HepG2 (cell line): ENCODE results near the gene SOX12. TPM values are rescaled to one million over a fixed set of nuclear protein-coding genes. Genes with fewer than 3 reads are reported as not detected.

Experiments used
- AFF4 ChIP-seq: sonication (generic); formaldehyde crosslinking; IDR thresholded peaks from 2 replicates; pipeline ENCODE4 v1.4.0; 2020; ENCODE audit warnings: missing genetic modification reagents
- CBX2 ChIP-seq, 2 experiments: fragments of 200-600 bp in 1 of 2; sonication (generic); formaldehyde crosslinking in 1 of 2; IDR thresholded peaks; 2 replicates each; pipeline versions ENCODE4 v1.7.0 to v1.8.1; 2018 to 2022; ENCODE audit warnings: low read depth in 2 of 2, low read length in 1 of 2, mild to moderate bottlenecking in 1 of 2, missing genetic modification reagents in 1 of 2
- HMG20B ChIP-seq: conservative IDR thresholded peaks from 2 replicates; pipeline ENCODE4 v1.6.1; 2016; ENCODE audit warnings: missing genetic modification reagents, missing compliant biosample characterization
- KDM1A ChIP-seq: IDR thresholded peaks from 2 replicates; pipeline ENCODE4 v1.6.1; 2016; ENCODE audit warnings: missing compliant biosample characterization
- NFRKB ChIP-seq: fragments of 450-650 bp; IDR thresholded peaks from 2 replicates; pipeline ENCODE4 v1.6.1; 2017
- RFX5 ChIP-seq: IDR thresholded peaks from 2 replicates; pipeline ENCODE4 v1.6.1; 2011; ENCODE audit warnings: low read depth, low read length, improper control_type of control experiment
- RORA ChIP-seq: sonication (generic); formaldehyde crosslinking; IDR thresholded peaks from 2 replicates; pipeline ENCODE4 v1.5.0; 2020; ENCODE audit warnings: mild to moderate bottlenecking, missing genetic modification reagents, moderate library complexity
- SP140L ChIP-seq: sonication (generic); formaldehyde crosslinking; IDR thresholded peaks from 2 replicates; pipeline ENCODE4 v1.4.0; 2020; ENCODE audit warnings: missing genetic modification reagents, borderline replicate concordance
- TARDBP ChIP-seq: sonication (generic); formaldehyde crosslinking; IDR thresholded peaks from 2 replicates; pipeline ENCODE4 v1.8.0; 2022; ENCODE audit warnings: mild to moderate bottlenecking, missing genetic modification reagents
- WIZ ChIP-seq: sonication (generic); formaldehyde crosslinking; IDR thresholded peaks from 2 replicates; pipeline ENCODE4 v1.5.1; 2020; ENCODE audit warnings: mild to moderate bottlenecking, missing genetic modification reagents
- ZBTB46 ChIP-seq: sonication (generic); formaldehyde crosslinking; IDR thresholded peaks from 2 replicates; pipeline ENCODE4 v1.4.0; 2020; ENCODE audit warnings: mild to moderate bottlenecking, missing genetic modification reagents, borderline replicate concordance
- ZNF597 ChIP-seq: sonication (generic); formaldehyde crosslinking; IDR thresholded peaks from 2 replicates; pipeline ENCODE4 v1.5.0; 2020; ENCODE audit warnings: missing genetic modification reagents
- ZNF768 ChIP-seq: sonication (generic); formaldehyde crosslinking; IDR thresholded peaks from 2 replicates; pipeline ENCODE4 v1.4.0; 2020; ENCODE audit warnings: missing genetic modification reagents
- polyA plus RNA-seq, 8 experiments: library from polyadenylated mRNA; depleted of rRNA in 3 of 8; stranded (reverse) in 7 of 8; unstranded in 1 of 8; fragments of >200 nt; fragmentation: Illumina TruSeq in 4 of 8; extraction: Trizol in 4 of 8; gene quantifications; 2 replicates each; pipeline versions ENCODE4 v1.2.1 to v1.2.3, GENCODE V29; 2011 to 2016; ENCODE audit warnings: low read depth in 4 of 8, missing spikeins in 1 of 8, mixed read lengths in 1 of 8; ENCODE audit not compliant: insufficient read depth in 1 of 8
- total RNA-seq, 5 experiments: library from RNA; depleted of rRNA; stranded (reverse); fragments of >200 nt; fragmentation: Illumina TruSeq; extraction: Trizol; gene quantifications; 2 replicates each; pipeline ENCODE4 v1.2.3, GENCODE V29; 2016; ENCODE audit warnings: low read depth in 1 of 5

Gene SOX12
- total and polyA plus RNA-seq, 2 of the 13 experiments (the other 11 are each of a cell fraction or from before 2014, with no cell fraction given) = 10.0 to 18.7 TPM

GRCh38 chr20:346640-347316, 21.4 kb downstream of the SOX12 start, which contains the start of gene NRSN2 (continued):
- no peak for TF ChIP-seq SP140L (CRISPR knock-in tag)
- TF ChIP-seq AFF4 (CRISPR knock-in tag) = no peak
- no peak for TF ChIP-seq ZBTB46
- no peak for TF ChIP-seq NFRKB
- TF ChIP-seq WIZ = peak; percentile 3; the same call in 1 of the 2 replicates
- TF ChIP-seq CBX2 (IDR thresholded peaks at IDR 0.05; ENCODE audit: low read depth, low read length) = no peak
- peak; percentile 88; the same call in 1 of the 2 replicates for TF ChIP-seq CBX2 (CRISPR knock-in tag; IDR thresholded peaks at IDR 0.05; ENCODE audit: low read depth)
- no peak for TF ChIP-seq RORA (CRISPR knock-in tag)
- TF ChIP-seq ZNF597 (CRISPR knock-in tag) = no peak
- no peak for TF ChIP-seq RFX5
- peak; percentile 76 for TF ChIP-seq TARDBP (CRISPR knock-in tag)
- TF ChIP-seq ZNF768 (CRISPR knock-in tag) = peak; percentile 67; the same call in 1 of the 2 replicates
- no peak for TF ChIP-seq HMG20B (CRISPR knock-in tag)
- no peak for TF ChIP-seq KDM1A
- TF ChIP-seq, all 625 proteins: peak for 252
